GM12878 (cell line): Measurements from ENCODE around the gene FAM107A. TPM values are rescaled to one million over a fixed set of nuclear protein-coding genes. Genes with fewer than 3 reads are reported as not detected.

Experiments used
- ATAC-seq: fragments of 200-7000 bp; cut with Tn5 transposase; 3 replicates; pipeline ENCODE4 v1.9.1; 2020; ENCODE audit warnings: mild to moderate bottlenecking, moderate library complexity
- BruUV-seq: library from RNA; stranded (reverse); fragments of 400-500 nt; replicated peaks from 2 replicates; lab custom pipeline; 2021; lab: Mats Ljungman, UMichigan
- CTCF ChIA-PET: fragments of 300-600 bp; sonication (Branson Sonifier 250); formaldehyde crosslinking; extraction: SDS; loops from one replicate; lab custom pipeline; 2021; ENCODE audit warnings: inconsistent platforms; lab: Yijun Ruan, JAX
- POLR2A ChIA-PET: fragments of 350-600 bp; formaldehyde crosslinking; extraction: SDS; loops from one replicate; lab custom pipeline; 2021; ENCODE audit warnings: inconsistent platforms; lab: Charles Lee
- RAD21 ChIA-PET: fragments of 300-600 bp; sonication (Branson Sonifier 250); formaldehyde crosslinking; loops from one replicate; lab custom pipeline; 2023; ENCODE audit warnings: antibody characterized with exemption; ENCODE audit not compliant: unreplicated experiment; lab: Charles Lee
- SMC1A ChIA-PET: fragments of 300-600 bp; sonication (Branson Sonifier 250); formaldehyde crosslinking; loops from one replicate; lab custom pipeline; 2023; ENCODE audit not compliant: unreplicated experiment, uncharacterized antibody; lab: Charles Lee
- DNase-seq: peaks from one replicate; pipeline ENCODE4 v3.0.0-alpha.2; 2011; ENCODE audit warnings: low read depth, low spot score
- FAIRE-seq: peaks from 3 replicates; lab custom pipeline; 2011; peaks lifted over from hg19 to GRCh38; lab: Jason Lieb, UNC
- H2AFZ ChIP-seq: 2 replicates; pipeline ENCODE4 v1.6.0; 2011; ENCODE audit warnings: low read depth, low read length, control low read depth; ENCODE audit not compliant: control insufficient read depth
- H3K27ac ChIP-seq: 2 replicates; pipeline ENCODE4 v1.5.1; 2011; ENCODE audit warnings: control low read depth; ENCODE audit not compliant: control insufficient read depth, insufficient read depth
- H3K27me3 ChIP-seq, 2 experiments: replicated peaks in 1 of 2; 2 replicates each; pipeline versions ENCODE4 v1.6.0 to v1.6.1; 2011; ENCODE audit warnings: low read length in 1 of 2; ENCODE audit not compliant: control insufficient read depth in 2 of 2, insufficient read depth in 2 of 2
- H3K36me3 ChIP-seq, 2 experiments: 2 replicates each; pipeline ENCODE4 v1.5.1; 2011; ENCODE audit warnings: low read length in 1 of 2; ENCODE audit not compliant: control insufficient read depth in 2 of 2, insufficient read depth in 2 of 2
- H3K4me1 ChIP-seq: 2 replicates; pipeline ENCODE4 v1.6.1; 2011; ENCODE audit warnings: mild to moderate bottlenecking, low read length, moderate library complexity, mixed read lengths; ENCODE audit not compliant: control insufficient read depth, insufficient read depth
- H3K4me2 ChIP-seq: 2 replicates; pipeline ENCODE4 v1.6.0; 2011; ENCODE audit warnings: control low read depth; ENCODE audit not compliant: control insufficient read depth, insufficient read depth
- H3K4me3 ChIP-seq: fragments of 200-600 bp; sonication (generic); 2 replicates; pipeline ENCODE4 v1.5.1; 2016
- H3K79me2 ChIP-seq: 2 replicates; pipeline ENCODE4 v1.6.0; 2011; ENCODE audit warnings: low read length; ENCODE audit not compliant: control insufficient read depth, insufficient read depth
- H3K9ac ChIP-seq: 2 replicates; pipeline ENCODE4 v1.8.0; 2011; ENCODE audit warnings: low read length, control low read depth, mixed read lengths; ENCODE audit not compliant: control insufficient read depth, insufficient read depth
- H3K9me3 ChIP-seq: replicated peaks from 3 replicates; pipeline ENCODE4 v1.5.1; 2011; ENCODE audit warnings: mild to moderate bottlenecking, low read length; ENCODE audit not compliant: control insufficient read depth, insufficient read depth
- H4K20me1 ChIP-seq: 2 replicates; pipeline ENCODE4 v1.6.0; 2011; ENCODE audit not compliant: control insufficient read depth, insufficient read depth
- E2F4 ChIP-seq: IDR thresholded peaks from 2 replicates; pipeline ENCODE4 v1.6.1; 2012; ENCODE audit warnings: low read depth, low read length, improper control_type of control experiment
- ELK1 ChIP-seq: IDR thresholded peaks from 2 replicates; pipeline ENCODE4 v1.6.1; 2012; ENCODE audit warnings: low read depth, low read length, improper control_type of control experiment
- MTA2 ChIP-seq: fragments of 450-650 bp; IDR thresholded peaks from 2 replicates; pipeline ENCODE4 v1.6.1; 2016; ENCODE audit warnings: low read depth, mild to moderate bottlenecking, moderate library complexity
- RAD51 ChIP-seq: fragments of 450-650 bp; IDR thresholded peaks from 2 replicates; pipeline ENCODE4 v1.6.1; 2016; ENCODE audit warnings: moderate library complexity, mild to moderate bottlenecking, inconsistent platforms
- RFX5 ChIP-seq: IDR thresholded peaks from 2 replicates; pipeline ENCODE4 v1.6.1; 2011; ENCODE audit warnings: low read depth, low read length, improper control_type of control experiment
- SIX5 ChIP-seq: IDR thresholded peaks from 2 replicates; pipeline ENCODE4 v1.6.1; 2011; ENCODE audit warnings: mild to moderate bottlenecking, low read depth, low read length, moderate library complexity; ENCODE audit not compliant: severe bottlenecking
- SREBF1 ChIP-seq: IDR thresholded peaks from 2 replicates; pipeline ENCODE4 v1.6.1; 2012; ENCODE audit warnings: mild to moderate bottlenecking, low read length
- TCF7 ChIP-seq: IDR thresholded peaks from 2 replicates; pipeline ENCODE4 v1.6.1; 2014; ENCODE audit warnings: antibody characterized with exemption, borderline replicate concordance
- WRNIP1 ChIP-seq: IDR thresholded peaks from 2 replicates; pipeline ENCODE4 v1.6.1; 2011; ENCODE audit warnings: low read depth, low read length, improper control_type of control experiment, borderline replicate concordance
- YY1 ChIP-seq: IDR thresholded peaks from 2 replicates; pipeline ENCODE4 v1.6.1; 2011; ENCODE audit warnings: low read depth, mild to moderate bottlenecking, low read length
- ZBTB11 ChIP-seq: fragments of 450-650 bp; formaldehyde crosslinking; IDR thresholded peaks from 2 replicates; pipeline ENCODE4 v1.5.0; 2022; ENCODE audit warnings: mild to moderate bottlenecking, missing genetic modification characterization
- ZNF207 ChIP-seq: fragments of 450-650 bp; IDR thresholded peaks from 2 replicates; pipeline ENCODE4 v1.6.1; 2014; ENCODE audit warnings: antibody characterized with exemption, mild to moderate bottlenecking, borderline replicate concordance
- ZNF592 ChIP-seq: fragments of 450-650 bp; IDR thresholded peaks from 2 replicates; pipeline ENCODE4 v1.6.1; 2017; ENCODE audit warnings: mild to moderate bottlenecking, moderate library complexity
- WGBS: methylation state at CpG from one replicate; pipeline ENCODE4 v1.1.6; 2016; ENCODE audit warnings: low lambda C conversion rate; ENCODE audit not compliant: insufficient replicate concordance, insufficient coverage; ENCODE audit errors: missing lambda C conversion rate; 5-methylcytosine and 5-hydroxymethylcytosine counted together
- in situ Hi-C: fragments of 300-500 bp; cut with MboI; formaldehyde crosslinking; loops from 9 replicates; pipeline ENCODE4 v1.14.3; 2018; ENCODE audit warnings: mixed read lengths
- intact Hi-C: fragments of 100-400 bp; cut with micrococcal nuclease; formaldehyde crosslinking; loops from one replicate; pipeline ENCODE4 v1.14.2; 2022; ENCODE audit not compliant: unreplicated experiment
- polyA plus RNA-seq, 11 experiments: library from polyadenylated mRNA; depleted of rRNA in 4 of 11; unstranded in 6 of 11; stranded (reverse) in 5 of 11; fragments of >200 nt; fragmentation: Nextera tagmentation in 4 of 11; fragmentation: Illumina TruSeq in 1 of 11; extraction: Ambion mirVana in 4 of 11; extraction: Trizol in 1 of 11; gene quantifications; 1 replicate in 1 of 11; 2 replicates in 10 of 11; pipeline versions ENCODE4 v1.2.1 to v1.2.3, GENCODE V29; 2011 to 2016; ENCODE audit warnings: inconsistent platforms in 2 of 11, missing spikeins in 2 of 11, low read depth in 1 of 11
- total RNA-seq, 4 experiments: library from RNA; depleted of rRNA in 3 of 4; stranded (reverse); fragments of >200 nt in 3 of 4; fragmentation: Illumina TruSeq in 1 of 4; extraction: Trizol in 1 of 4; gene quantifications; 2 replicates each; pipeline versions ENCODE4 v1.2.1 to v1.2.3, GENCODE V29; 2013 to 2021

Gene FAM107A
- total and polyA plus RNA-seq, 10 of the 15 experiments (the other 5 are each of a cell fraction or from before 2014, with no cell fraction given) = not detected

- intact Hi-C loops = no loop called here
- ChIA-PET CTCF (interaction anchor here (1.2 to 1.4 kb wide), 3 partner anchors 32 to 218 kb away, joined by 3 to 4 read pairs (median 3); partner anchors contain the start of genes HTD2, KCTD6 and RPP14), POLR2A (interaction anchor here (0.8 kb wide), 1 partner anchor 218 kb away, joined by 3 read pairs; the partner anchor contains the start of genes HTD2 and RPP14), SMC1A (no interaction called here), RAD21 (no interaction called here)
- ATAC-seq = no peak
- FAIRE-seq = no peak
- H3K4me1 ChIP-seq = no peaks in the 10 kb centered on the region
- H3K27me3 ChIP-seq = no peaks in the 10 kb centered on the region
- no peak overlapping the region for H3K9ac ChIP-seq
- no peaks in the 10 kb centered on the region for H3K36me3 ChIP-seq
- TF ChIP-seq ZNF592 (no peak), ZBTB11 (CRISPR knock-in tag) (no peak), SIX5 (no peak), WRNIP1 (no peak), SREBF1 (no peak), E2F4 (no peak), TCF7 (no peak), ELK1 (no peak), RAD51 (no peak), YY1 (no peak), ZNF207 (no peak), RFX5 (no peak), MTA2 (no peak)
- H3K4me2 ChIP-seq = no peak overlapping the region
- WGBS = 62% methylated on average over 11 of the region's 11 CpGs
- in situ Hi-C loops = no loop called here
- H3K4me3 ChIP-seq = no peak overlapping the region
- DNase-seq = no peak
- BruUV-seq = no TSS peak
- H3K27ac ChIP-seq = no peak overlapping the region
- H3K9me3 ChIP-seq = no peaks in the 10 kb centered on the region
- H2AFZ ChIP-seq = no peak overlapping the region
- no peaks in the 10 kb centered on the region for H4K20me1 ChIP-seq
- H3K79me2 ChIP-seq = no peaks in the 10 kb centered on the region
These were observed 52.8 kb downstream of the FAM107A start for GRCh38 chr3:58524326-58524888.
